Panc1 (cell line): ENCODE data around the gene TMA16.

Experiments
- TF ChIP-seq, protein P1 (sequence below), 2 experiments: IDR thresholded peaks; 2 replicates each; pipeline ENCODE4 v1.6.1; 2011 to 2012; ENCODE audit warnings: low read depth in 2 of 2, control low read depth in 1 of 2, low read length in 1 of 2, mild to moderate bottlenecking in 1 of 2, moderate library complexity in 1 of 2; ENCODE audit not compliant: insufficient read depth in 1 of 2
- TF ChIP-seq, protein P2 (sequence below): fragments of 450-650 bp; IDR thresholded peaks from 2 replicates; pipeline ENCODE4 v1.5.1; 2017; ENCODE audit warnings: mild to moderate bottlenecking

DNA sequence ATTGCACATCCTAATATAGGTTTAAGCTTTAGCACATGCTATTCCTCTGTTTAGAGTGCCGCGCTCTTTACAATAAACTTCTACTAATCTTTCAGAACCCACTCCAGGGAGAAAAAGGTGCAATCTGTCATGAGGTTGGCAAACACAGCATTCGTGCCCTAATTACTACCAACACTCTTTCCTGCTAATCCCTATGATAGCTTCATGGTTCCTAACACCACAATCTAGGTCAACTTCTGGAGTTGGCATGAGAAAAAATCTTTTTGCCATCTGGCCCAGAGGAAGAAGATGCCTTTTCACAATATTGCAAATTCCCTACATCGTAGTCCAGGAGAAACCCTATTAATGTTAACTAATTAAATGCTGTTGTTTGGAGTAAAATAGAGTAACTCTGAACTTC lies 39.6 kb downstream of the TMA16 start:
- TF ChIP-seq, protein P1, sequence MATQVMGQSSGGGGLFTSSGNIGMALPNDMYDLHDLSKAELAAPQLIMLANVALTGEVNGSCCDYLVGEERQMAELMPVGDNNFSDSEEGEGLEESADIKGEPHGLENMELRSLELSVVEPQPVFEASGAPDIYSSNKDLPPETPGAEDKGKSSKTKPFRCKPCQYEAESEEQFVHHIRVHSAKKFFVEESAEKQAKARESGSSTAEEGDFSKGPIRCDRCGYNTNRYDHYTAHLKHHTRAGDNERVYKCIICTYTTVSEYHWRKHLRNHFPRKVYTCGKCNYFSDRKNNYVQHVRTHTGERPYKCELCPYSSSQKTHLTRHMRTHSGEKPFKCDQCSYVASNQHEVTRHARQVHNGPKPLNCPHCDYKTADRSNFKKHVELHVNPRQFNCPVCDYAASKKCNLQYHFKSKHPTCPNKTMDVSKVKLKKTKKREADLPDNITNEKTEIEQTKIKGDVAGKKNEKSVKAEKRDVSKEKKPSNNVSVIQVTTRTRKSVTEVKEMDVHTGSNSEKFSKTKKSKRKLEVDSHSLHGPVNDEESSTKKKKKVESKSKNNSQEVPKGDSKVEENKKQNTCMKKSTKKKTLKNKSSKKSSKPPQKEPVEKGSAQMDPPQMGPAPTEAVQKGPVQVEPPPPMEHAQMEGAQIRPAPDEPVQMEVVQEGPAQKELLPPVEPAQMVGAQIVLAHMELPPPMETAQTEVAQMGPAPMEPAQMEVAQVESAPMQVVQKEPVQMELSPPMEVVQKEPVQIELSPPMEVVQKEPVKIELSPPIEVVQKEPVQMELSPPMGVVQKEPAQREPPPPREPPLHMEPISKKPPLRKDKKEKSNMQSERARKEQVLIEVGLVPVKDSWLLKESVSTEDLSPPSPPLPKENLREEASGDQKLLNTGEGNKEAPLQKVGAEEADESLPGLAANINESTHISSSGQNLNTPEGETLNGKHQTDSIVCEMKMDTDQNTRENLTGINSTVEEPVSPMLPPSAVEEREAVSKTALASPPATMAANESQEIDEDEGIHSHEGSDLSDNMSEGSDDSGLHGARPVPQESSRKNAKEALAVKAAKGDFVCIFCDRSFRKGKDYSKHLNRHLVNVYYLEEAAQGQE (IDR thresholded peaks at IDR 0.05; ENCODE audit: insufficient read depth in 1 of 2, low read depth in 2 of 2, low read length in 1 of 2), result no peak
- TF ChIP-seq, protein P2, sequence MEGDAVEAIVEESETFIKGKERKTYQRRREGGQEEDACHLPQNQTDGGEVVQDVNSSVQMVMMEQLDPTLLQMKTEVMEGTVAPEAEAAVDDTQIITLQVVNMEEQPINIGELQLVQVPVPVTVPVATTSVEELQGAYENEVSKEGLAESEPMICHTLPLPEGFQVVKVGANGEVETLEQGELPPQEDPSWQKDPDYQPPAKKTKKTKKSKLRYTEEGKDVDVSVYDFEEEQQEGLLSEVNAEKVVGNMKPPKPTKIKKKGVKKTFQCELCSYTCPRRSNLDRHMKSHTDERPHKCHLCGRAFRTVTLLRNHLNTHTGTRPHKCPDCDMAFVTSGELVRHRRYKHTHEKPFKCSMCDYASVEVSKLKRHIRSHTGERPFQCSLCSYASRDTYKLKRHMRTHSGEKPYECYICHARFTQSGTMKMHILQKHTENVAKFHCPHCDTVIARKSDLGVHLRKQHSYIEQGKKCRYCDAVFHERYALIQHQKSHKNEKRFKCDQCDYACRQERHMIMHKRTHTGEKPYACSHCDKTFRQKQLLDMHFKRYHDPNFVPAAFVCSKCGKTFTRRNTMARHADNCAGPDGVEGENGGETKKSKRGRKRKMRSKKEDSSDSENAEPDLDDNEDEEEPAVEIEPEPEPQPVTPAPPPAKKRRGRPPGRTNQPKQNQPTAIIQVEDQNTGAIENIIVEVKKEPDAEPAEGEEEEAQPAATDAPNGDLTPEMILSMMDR, result no peak
